Esophagus squamous epithelium (tissue), 4 donors: ENCODE data around the gene ANKS1B.

Source experiments
- CTCF ChIP-seq, 6 experiments: fragments of 450-650 bp in 4 of 6; fragments of 200-600 bp in 2 of 6; sonication (generic) in 2 of 6; IDR thresholded peaks; one replicate each; pipeline ENCODE4 v1.5.1; 2016 to 2019; ENCODE audit warnings: antibody characterized with exemption in 6 of 6, mild to moderate bottlenecking in 4 of 6, moderate library complexity in 4 of 6
- POLR2A ChIP-seq, 4 donors: fragments of 450-650 bp; IDR thresholded peaks; one replicate each; pipeline ENCODE4 v1.6.1; 2017; ENCODE audit warnings: antibody characterized with exemption in 4 of 4, mild to moderate bottlenecking in 4 of 4, moderate library complexity in 3 of 4

GRCh38 chr12:99055299-99055698 is 929.4 kb downstream of the ANKS1B start:
- TF ChIP-seq POLR2A (IDR thresholded peaks at IDR 0.05) (no peak), CTCF (IDR thresholded peaks at IDR 0.05) (no peak)
